Epithelial cell of esophagus (primary cell): Measurements from ENCODE around the gene ETDB.
"Not testable (repeated sequence)": the region's sequence is repeated elsewhere in the genome, so short reads cannot be mapped to it uniquely, and the experiment has no call there.

Experiments
- DNase-seq: peaks from one replicate; pipeline ENCODE4 v3.0.0; 2010; ENCODE audit warnings: low read depth
- H3K4me3 ChIP-seq: 2 replicates; pipeline ENCODE4 v1.5.1; 2011; ENCODE audit warnings: mild to moderate bottlenecking, low read length, control low read depth
- TF ChIP-seq, protein P1 (sequence below): IDR thresholded peaks from 2 replicates; pipeline ENCODE4 v1.5.1; 2011; ENCODE audit warnings: low read depth, mild to moderate bottlenecking, low read length, control low read depth, inconsistent platforms; ENCODE audit not compliant: insufficient read depth; ENCODE audit errors: missing control alignments

Gene ETDB

DNA sequence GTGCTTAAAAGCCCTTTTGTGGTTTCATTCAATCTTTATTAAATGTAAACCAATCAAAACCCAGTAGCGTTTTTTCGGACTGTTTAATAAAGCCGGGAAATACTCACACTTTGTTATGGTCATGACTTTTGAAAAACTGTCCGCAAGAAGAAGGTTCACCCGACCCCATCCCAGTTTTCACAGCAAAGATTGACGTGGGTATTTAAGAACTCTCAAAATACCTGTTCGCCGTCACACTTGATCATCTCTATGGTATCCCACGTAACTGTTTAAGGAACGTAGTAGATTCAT lies 20.9 kb downstream of the ETDB start:
- DNase-seq = no peak
- TF ChIP-seq, protein P1, sequence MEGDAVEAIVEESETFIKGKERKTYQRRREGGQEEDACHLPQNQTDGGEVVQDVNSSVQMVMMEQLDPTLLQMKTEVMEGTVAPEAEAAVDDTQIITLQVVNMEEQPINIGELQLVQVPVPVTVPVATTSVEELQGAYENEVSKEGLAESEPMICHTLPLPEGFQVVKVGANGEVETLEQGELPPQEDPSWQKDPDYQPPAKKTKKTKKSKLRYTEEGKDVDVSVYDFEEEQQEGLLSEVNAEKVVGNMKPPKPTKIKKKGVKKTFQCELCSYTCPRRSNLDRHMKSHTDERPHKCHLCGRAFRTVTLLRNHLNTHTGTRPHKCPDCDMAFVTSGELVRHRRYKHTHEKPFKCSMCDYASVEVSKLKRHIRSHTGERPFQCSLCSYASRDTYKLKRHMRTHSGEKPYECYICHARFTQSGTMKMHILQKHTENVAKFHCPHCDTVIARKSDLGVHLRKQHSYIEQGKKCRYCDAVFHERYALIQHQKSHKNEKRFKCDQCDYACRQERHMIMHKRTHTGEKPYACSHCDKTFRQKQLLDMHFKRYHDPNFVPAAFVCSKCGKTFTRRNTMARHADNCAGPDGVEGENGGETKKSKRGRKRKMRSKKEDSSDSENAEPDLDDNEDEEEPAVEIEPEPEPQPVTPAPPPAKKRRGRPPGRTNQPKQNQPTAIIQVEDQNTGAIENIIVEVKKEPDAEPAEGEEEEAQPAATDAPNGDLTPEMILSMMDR = no peak
- no peak overlapping the region for H3K4me3 ChIP-seq

DNA sequence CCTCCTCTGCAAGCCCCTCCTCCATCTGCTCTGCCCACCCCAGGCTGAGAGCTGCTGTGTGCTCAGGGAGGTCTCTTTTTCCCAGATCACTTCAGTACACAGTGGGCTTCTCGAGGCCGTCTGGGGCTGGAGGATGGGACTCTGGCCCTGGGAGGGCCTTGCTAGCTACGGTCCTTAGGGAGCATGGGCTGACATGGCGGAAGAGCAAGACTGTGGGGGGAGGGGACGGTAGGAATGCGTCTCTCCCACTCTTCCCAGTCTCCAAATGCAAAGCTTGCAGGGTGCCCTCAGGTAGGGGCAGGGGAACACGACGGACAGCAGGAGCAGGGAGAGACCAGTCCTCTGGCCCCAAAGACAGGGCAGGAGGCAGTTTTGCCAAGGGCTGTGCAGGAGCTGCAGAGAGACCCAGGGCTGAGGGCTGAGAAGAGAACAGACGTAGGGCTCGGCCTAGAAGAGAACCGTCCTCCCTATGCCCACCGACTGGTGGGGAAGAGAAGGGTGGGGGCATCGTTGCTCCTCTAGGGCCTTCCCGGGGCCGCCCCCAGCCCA lies 23.1 kb downstream of the ETDB start:
- peak overlapping the region; percentile 55 for H3K4me3 ChIP-seq
- DNase-seq = not testable (repeated sequence)

DNA sequence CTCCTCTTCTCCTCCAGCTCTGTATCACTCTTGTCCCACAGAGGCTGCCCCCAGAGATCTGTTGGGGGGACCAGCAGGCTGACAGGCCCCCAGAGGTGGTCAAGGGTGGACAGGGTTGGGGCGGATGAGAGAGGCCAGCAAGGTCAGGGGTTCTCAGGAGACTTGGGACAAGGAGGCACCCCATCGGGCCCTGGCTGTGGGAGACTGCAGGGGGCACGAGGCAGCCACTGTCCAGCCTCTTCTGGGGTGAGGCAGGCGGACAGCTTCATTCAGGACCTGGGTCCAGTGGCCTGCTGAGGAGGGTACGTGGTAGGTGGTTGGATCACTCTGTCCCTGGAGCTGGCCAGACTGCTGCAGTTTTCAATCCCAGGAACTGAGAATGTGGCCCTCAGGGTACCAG lies 24.6 kb downstream of the ETDB start:
- DNase-seq = no peak
- H3K4me3 ChIP-seq = no peak overlapping the region
- TF ChIP-seq, protein P1 = no peak

DNA sequence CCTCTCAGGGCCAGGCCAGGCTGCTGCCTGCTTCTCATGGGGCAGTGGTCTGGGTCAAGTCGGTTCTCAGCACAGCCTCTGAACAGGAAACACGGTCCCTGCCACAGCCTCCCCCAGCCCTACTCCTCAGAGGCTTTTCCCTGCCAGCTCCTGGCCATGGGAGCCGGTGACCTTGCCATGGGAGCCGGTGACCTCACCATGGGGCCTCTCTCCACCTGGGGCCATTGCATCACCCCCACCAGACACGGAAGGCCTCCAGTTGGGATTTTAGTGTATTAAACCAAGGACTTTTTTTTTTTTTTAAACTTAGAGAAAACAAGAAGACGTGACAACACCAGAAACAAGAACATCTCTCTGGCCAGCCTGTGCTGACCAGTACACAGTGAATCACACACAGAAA lies 25.6 kb downstream of the ETDB start:
- TF ChIP-seq, protein P1 = no peak
- DNase-seq = no peak
- no peak overlapping the region for H3K4me3 ChIP-seq

DNA sequence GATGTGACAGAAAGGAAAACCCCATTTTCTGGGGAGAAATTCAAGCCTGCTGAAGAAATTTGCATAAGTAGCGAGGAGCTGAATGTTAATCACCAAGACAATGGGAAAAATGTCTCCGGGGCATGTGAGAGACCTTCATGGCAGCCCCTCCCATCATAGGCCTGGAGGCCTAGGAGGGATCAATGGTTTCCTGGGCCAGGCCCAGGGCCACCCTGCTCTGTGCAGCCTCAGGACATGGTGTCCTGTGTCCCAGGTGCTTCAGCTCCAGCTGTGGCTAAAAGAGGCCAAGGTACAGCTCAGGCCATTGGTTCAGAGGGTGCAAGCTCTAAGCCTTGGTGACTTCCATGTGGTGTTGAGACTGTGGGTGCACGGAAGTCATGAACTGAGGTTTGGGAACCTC lies 31.2 kb downstream of the ETDB start:
- no peak for DNase-seq
- H3K4me3 ChIP-seq = no peak overlapping the region
- TF ChIP-seq, protein P1 = no peak

DNA sequence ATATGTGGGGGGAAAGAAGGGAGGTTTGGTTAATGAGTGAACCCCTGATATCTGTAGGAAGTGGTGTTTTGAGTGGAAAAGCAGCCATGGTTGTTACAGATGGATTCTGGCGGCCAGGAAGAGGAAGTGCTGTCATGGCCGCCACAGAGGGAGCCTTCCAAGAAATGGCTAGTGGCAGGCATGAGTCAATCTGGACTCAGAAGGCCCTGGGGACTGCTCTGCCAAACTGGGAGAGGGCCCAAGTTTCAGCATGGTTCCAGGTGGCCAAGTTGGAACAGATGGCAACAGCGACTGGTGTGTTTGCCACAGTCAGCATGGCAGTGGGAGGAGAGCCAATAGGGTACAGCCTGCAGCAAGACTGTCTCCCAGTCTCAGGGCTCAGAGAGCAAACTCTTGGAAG lies 32.5 kb downstream of the ETDB start:
- no peak overlapping the region for H3K4me3 ChIP-seq
- TF ChIP-seq, protein P1 = no peak
- DNase-seq = no peak

DNA sequence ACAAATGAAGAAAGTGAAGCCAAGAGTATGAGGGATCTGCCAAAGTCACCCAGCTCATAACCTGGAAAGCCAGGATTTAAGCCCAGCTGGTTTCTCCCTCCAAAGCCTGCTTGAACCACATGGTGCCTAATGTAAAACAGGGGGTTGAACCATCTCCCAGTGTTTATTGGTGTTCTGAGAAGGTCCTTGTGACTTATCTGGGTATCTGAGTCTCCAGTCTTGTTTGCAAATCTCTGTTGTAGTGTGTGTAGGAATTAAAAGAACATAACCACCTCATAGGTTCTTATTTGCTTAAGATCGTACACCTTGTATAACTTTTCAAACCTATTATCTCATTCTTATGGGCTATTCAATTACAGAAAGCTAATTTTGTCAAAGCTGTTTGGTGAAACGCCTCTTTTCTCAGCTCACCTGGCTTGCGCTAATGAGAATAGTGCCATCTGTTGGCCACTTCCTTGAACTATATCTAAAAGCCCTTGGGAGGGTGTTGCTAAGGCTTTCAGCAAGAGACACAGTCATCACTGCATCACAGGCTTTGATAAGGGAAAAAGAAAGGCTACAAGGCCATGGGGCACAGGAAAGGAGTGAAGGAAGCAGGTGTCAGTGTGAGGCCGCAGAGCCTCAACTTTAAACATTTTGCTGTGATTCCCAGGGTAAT lies 34.0 kb downstream of the ETDB start:
- no peak overlapping the region for H3K4me3 ChIP-seq
- TF ChIP-seq, protein P1 = peak; percentile 67
- DNase-seq = peak; percentile 81
